Stimulated activated CD8-positive, alpha-beta memory T cell treated with anti-CD3 and anti-CD28 coated beads, Interleukin-4, amount 100 ng/mL, for 4 hours (primary cell): ENCODE results near the gene RPAP3.

Experiments
- DNase-seq, 2 donors: peaks; one replicate each; pipeline ENCODE4 v3.0.0-alpha.2; 2020; ENCODE audit warnings: low read depth in 2 of 2, low spot score in 1 of 2

The RPAP3 gene

DNA sequence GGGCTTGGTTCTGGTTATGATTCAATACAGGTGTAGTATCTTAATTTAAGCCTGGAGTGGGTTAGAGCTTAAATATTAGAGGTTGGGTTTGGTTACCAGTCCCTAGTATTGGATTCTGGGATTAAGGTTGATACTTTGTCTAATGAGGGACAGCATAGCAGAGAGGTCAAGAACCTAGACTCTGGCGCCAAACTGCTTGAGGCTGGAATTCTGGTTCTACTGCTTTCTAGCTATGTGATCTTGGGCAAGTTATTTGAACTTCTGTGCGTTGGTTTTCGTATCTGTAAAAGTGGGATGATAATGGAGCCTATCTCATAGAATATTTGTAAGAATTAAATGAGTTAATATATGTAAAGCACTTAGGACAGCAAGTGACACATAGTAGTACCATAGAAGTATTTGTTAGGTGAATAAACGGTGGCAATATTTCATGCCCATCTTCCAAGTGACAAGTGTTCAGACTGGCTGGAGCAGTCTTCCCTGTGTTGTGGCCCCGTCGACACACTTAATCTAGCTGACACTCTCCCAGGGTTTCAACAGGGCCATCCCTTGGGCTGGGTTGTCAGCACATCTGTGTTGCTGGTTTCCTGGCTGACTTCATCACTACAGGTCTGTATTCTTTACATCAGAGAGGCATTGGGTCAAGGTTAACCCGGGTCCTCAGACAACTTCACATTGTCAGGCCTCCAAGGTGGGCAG, 16.5 kb upstream of the RPAP3 start:
- DNase-seq, result no peak

DNA sequence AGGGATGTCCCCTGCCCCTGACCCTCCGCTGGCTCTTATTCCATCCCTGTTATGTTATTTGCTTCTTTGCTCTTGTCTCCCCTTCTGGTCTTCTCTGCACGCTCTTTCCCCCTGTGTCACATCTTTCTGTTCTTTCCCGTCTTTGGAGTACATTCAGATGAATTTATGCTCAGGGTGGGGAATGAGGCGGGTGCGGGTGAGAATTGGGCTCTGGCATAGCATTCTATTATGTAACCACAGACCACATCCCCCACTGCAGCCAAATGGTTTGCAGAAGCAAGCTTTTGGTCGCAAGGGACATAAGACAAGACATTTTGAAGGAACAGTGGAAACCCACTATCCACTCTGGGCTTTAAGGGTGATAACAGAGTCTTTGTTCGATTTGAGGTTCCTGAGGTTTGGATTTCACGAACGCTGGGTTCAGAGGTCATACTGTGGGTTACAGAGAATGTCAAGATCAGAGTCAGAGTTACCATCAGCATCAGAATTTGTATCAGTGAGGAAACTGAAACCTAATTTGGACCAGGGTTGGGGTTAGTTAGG, 15.7 kb upstream of the RPAP3 start:
- no peak for DNase-seq

DNA sequence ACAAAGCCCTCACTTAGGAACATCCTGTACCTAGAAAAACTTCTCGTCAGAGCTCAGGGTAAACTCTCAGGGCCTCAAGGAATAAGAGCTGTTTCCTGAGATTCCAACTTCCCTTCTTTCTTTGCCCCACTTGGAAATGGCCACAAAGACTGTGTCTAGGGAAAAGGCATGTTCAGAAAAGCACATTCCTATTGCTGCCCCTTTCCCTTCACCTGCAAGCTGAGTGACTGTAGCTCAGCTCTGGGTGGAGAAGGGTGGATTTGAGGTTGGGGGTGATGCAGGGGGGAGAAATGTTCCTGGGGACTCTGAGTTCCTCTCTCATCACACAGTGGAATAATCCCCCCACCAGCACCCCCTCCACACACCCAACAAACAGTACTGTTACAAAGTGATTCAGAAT, 12.7 kb upstream of the RPAP3 start:
- no peak for DNase-seq

DNA sequence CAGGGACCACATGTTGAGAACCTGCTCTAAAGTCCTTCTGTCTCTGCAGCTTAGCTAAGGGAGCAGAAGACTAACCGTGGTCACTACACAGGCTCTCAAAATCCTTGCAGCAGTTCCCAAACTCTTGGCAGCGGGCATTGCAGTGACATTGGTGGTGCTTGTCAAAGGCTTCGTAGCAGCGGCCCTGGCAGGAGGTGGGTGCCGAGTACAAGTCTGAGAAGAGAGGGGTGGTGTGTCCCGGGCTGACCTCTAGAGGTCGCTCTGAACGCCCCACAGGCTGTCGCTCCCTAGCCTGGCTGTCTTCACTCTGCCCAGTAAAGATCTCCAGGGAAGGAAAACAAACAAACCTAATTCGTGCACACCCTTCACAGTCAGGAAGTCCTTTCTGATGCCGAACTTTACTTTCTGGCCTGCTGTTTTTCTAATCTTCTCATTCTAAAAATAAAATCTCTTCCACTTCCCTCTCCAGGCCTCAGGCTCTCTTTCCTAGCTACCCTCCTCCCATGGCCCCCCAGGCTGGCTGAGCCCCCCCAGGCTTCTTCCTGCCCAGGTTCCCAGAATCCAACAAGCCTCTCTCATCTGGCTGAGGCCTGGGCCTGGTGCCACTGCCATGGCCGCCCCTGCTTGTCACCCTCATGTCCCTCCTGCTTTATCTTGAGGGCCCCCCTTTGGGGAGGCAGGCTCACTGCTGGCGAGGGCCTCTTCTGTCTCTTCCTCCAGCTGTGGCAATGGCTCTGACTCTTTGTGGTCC, 11.8 kb upstream of the RPAP3 start:
- no peak for DNase-seq

DNA sequence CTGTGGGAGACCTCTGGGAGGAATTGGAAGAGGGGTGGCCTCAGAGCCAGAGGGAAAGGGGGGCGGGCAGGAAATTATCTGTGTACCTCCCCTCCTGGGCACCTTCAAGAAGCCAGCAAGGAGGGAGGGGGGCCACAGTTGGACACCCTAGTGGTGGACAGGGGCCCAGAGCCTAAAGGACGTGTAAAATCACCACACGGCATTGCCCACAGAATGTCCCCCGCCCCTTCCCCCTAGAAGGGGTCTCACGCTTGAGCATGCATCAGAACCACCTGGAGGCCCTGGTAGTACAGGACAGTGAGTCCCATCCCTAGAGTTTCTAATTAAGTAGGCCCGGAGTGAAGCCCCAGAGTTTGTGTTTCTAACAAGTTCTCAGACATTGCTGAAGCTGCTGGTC, 11.2 kb upstream of the RPAP3 start:
- DNase-seq, result no peak

DNA sequence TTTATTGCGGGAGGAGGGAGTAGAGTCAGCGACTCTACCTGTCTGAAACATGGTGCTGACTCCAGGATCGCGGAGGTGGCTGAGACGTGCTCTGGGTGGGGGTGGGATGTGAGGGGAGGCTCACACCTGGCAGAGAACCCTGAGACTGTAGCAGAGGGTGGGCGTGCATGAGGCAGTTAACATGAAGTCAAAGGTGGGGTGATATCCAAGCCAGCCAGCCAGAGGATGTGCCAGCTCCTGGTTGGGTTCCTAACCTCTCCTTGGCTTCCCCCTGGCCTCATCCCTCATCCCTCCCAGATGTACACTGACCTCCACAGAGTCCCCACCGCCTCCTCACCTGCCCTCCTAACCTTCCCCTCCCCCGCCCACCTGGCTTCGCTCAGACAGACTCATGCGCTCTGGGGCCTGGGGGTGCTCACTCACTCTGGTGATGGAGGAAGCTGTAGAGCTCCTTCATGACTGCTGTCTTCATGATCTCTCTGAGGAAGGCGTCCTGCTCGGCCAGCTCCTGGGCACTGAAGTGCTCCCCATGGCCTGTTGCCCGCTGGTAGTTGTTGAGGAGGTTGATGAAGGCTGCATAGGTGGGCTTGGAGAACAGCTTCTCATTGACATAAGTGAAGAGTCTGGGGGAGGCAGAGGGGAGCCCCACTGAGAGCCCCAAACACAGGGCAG, 10.2 kb upstream of the RPAP3 start:
- no peak for DNase-seq

DNA sequence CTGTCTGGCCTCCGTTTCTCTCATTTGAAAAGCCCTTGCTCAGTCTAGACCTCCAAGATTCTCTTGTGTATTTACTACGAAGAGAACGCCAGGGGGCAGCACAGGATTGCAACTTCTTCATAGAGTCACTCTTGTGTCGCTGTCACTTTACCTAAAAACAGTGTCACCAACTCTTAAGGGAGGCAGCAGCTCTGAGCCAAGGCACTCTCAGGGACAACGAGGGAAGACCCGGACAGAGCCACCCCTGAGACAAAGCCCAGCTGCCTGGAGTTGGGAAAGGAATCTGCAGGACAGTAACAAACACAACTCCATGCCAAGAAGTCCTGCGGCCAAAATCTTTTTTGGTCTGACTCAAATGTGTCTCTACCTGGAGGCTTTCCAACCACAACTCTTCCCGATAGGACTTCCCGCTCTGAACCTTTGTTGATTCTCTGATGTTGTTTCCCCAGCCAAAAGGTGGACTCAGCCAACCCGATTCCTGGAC, 9.6 kb upstream of the RPAP3 start:
- peak; percentile 57 to 67 for DNase-seq

DNA sequence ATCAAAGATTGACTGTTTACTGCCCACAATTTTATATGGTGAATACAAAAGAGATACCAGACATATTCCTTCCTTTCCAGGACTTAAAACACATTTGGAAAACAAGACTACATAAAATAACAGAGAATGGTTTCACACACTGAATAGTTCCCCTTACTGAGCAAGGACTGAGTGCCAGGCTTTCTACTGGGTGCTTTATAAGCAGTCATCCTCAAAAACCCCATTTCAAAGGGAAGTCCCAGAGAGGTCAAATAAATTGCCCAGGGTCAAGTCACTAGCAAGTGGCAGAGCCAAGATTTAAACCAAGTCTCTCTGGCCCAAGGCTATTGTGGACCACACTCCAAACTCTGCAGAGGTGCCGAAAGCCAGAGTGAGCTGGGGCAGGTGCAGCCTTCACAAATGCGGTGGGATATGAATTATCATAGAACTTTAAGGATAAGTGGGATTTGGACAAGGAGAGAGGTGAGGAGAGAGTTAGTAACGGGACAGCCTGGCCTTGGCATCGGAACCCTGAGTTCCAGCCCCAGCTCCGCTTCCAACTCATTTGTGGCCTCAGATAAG, 9.1 kb upstream of the RPAP3 start:
- no peak for DNase-seq

DNA sequence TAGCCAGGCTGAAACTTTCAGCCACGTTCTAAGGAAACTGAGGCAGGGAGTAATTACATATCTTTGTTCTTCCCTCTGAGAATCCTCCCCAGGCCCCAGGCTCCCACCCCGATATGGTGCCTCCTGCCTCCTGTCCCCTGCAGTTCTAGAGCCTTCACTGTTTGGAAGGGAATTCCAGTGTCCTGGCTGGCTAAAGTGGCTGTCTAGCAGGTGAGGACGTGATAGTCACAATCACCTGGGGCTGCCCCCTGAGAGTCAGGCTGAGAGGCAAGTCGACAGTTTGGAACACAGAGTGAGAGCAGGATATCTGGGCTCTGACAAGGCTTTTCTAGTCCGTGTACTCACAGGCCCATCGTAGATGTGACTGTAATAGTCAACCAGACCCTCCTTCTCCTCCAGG, 6.3 kb upstream of the RPAP3 start:
- DNase-seq, result no peak

DNA sequence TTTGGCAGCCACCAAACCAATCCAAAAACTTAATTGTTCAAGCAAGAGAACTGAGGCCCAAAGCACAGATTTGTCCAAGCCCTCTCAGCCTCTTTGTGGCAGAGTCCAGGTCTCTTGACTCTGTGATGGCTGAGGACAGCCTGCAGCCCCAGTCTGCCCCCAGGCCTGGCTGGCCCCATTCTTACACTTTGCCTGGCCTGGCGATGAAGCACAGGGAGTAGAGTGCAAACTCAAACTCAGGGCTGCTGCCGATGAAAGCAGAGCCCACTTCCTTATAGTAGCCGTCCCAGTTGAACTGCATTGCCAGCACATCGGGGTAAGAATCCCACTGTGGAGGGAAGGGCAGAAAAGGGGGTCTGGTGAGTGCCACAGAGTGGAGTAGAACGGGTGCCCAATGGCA, 5.6 kb upstream of the RPAP3 start:
- no peak for DNase-seq

DNA sequence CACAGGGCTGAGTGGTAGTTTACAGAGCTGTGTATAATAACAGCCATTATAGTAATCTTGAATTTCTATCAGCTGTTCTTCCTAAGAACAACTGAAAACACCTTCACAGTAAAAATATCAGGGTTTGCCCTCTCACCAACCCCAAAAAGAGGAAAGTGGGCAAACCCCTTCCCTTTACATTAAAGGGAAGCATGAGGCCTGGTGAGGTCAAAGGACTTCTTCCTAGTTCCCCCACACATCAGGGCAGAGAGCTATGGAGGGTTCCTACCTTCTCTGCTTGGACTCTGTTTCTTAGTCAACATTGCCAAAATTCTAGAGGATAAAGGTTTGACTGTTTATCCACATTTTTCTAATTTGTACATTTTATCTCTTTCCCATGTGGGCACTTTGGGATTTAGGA, 4.4 kb upstream of the RPAP3 start:
- DNase-seq, result no peak

DNA sequence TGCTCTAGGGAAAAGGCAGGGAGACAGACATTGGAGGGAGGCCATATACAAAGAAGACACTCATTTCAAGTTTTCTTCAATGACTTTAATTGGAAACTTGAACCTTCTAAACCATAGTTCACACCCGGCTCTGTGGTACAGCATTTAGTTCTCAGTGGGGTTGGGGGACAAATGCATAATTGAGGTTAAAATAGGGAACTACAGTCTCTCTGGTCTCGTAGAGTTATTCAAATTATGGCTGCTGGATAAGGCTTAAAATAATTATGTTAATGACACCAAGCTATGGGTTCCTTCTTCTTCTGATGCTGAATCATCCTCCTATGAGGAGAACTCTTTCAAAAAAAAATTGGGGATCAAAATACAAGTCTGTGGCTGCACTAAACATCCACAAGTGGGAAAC, 3.8 kb upstream of the RPAP3 start:
- no peak for DNase-seq

DNA sequence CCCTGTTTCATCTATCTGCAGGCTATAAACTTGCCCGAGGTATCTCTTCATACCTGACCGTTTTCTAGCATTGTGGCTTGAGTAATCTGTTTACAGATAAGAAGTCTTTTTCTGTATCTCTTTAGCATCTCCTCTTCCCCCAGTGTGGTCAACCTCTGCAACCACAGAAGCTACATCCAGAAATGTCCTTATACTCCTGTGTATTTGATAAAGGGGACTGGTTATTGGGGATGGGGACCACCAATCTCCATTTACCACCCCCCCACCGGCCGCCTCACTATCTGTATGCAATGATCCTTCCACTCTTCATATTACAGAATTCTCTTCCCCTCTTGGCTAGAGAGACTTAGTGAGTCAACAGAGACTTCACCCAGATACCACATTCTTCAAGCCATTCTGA, 3.4 kb upstream of the RPAP3 start:
- DNase-seq, result no peak

DNA sequence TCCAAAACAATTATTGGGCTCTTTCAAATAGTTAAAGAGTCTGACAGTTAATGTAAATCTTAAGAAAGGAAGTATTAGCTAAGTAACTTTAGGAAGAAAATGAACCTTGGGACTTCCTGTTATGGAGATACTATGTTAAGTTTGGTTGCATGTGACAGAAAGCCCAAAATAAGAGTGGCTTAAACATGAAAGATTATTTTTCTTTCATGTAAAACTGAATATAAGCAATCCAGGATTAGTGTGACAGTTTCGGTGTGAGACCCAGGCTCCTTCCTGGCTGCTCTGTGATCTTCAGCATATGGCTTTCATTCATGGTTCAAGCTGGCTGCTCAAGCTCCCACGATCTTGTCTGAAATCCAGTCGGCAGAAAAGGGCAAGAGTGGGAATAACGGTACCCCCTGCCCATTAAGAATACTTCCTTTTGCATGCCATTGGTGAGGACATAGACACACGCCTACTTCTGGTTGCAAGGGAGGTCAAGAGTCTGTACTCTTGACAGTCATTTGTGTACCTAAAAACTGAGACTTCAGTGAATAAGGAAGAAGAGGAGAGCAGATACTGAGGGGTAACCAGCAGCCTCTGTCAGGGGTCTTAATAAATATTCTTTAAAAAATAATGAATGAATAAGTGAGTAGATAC, 2.2 kb upstream of the RPAP3 start:
- no peak for DNase-seq

DNA sequence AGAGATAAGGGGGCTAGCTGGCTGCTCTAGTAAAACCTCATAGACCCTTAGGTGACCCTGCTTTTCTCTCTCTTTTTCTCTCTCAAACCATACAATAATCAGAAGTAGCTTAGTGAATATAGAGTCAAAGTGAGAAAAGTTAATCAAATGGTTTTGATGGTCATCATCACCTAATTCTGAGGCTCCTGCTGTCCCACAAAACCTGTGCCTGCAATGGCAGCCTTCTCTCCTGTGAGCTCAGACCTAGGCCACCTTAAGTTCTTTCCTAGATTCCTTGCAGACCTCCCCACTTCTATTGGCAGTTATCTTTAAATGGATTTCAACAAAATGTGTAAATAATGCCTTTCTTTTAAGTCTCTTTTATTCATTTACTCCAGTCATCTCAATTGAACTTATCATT, 1.5 kb upstream of the RPAP3 start:
- DNase-seq, result no peak

DNA sequence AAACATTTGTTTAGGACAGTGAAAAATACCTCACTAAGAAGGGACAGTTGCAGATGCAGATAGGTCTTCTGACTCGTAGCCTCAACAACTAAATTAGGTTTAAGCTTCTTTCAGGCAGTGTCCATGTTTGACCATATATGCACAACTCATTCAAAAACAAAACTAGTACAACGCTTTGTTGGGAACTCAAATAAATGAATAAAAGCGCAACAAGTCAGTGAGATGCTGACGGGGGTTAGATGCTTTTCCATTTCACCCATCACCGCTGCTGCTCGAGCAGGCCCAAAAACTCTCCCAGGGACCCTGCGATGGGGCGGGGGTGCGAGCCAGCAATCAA, 633 bp downstream of the RPAP3 start:
- no peak for DNase-seq

DNA sequence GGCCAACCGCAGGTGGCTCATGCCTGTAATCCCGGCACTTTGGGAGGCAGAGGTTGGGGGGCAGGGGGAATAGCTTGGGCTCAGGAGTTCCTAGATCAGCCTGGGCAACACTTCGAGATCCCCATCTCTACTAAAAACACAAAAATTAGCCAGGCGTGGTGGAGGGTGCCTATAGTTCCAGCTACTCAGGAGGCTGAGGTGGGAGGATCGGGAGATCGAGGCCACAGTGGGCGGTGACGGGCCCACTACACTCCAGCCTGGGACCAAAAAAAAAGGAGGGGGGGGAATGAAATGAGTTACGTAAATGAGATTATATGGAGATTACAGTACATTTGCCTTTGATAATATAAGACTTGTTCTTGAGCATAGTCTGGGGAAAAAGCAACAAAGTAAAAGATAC, 1.1 kb downstream of the RPAP3 start:
- DNase-seq, result no peak

DNA sequence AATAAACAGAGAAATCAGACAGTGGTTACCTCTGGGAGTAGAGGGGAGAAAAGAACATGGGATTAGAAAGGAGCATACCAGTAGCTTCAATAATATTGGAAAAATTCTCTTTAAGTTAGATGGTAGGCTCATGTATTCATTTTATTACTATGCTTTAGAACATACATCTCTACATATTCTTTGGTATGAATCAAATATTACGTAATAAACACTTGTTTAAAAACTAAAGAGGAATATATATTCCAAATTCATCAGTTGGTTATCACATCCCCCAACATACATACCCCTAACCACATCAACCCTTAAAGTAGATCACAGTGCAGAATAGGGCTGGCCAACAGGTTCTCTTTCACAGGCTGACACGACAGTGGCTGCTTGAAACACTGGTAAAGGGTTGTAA, 5.6 kb downstream of the RPAP3 start:
- DNase-seq, result no peak

DNA sequence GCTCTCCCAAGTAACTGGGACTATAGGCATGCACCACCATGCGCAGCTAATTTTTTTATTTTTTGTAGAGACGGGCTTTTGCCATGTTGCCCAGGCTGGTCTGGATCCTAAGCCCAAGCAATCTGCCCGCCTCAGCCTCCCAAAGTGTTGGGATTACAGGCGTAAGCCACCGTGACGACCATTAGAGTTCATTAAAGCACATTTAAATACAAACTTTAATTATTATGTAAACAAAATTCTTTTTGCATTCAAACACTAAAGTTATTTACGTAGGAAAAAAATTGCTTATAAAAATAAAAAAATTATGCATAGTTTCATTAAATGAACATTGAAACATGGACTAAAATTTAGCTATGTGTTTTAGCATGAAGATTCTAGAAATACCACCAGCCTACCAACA, 7.2 kb downstream of the RPAP3 start:
- no peak for DNase-seq

DNA sequence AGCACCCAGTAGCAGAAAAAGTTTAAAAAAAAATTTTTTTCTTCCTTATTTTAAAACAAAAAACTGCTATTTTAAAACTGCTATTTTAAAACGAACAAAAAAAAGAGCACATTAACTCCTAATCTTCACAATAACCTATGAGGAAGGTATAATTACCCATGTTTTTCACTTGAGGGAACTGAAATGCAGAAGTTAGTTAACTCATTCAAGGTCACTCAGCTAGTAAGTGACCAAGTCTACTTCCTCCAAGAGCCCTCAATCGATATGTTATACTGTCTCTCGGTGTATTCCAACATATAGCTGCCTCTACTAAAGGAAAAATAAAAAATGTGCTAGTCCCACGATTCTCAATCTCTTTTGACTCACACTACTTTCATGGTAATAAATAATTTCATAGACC, 7.8 kb downstream of the RPAP3 start:
- no peak for DNase-seq

DNA sequence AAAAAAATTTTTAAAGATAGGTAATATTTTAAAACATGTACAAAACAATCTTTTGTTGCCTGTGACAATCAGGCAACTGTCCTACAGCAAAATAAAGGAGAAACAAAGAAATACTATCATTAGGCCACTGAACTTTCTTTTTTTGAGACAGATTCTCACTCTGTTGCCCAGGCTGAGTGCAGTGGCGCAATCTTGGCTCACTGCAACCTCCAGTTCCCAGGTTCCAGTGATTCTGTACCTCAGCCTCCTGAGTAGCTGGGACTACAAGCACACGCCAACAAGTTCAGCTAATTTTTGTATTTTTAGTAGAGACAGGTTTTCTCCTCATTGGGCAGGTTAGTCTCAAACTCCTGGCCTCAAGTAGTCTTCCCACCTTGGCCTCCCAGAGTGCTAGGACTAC, 16.6 kb downstream of the RPAP3 start:
- no peak for DNase-seq
